Fibroblast of skin of scalp (primary cell): Measurements from ENCODE around the gene ANO6.

Source experiments
- DNase-seq: peaks from one replicate; pipeline ENCODE4 v3.0.0-alpha.2; 2013

The ANO6 gene

GRCh38 chr12:45281994-45282393, 66.1 kb downstream of the ANO6 start:
- no peak for DNase-seq

GRCh38 chr12:45282411-45282810, 66.5 kb downstream of the ANO6 start:
- DNase-seq, result no peak

DNA sequence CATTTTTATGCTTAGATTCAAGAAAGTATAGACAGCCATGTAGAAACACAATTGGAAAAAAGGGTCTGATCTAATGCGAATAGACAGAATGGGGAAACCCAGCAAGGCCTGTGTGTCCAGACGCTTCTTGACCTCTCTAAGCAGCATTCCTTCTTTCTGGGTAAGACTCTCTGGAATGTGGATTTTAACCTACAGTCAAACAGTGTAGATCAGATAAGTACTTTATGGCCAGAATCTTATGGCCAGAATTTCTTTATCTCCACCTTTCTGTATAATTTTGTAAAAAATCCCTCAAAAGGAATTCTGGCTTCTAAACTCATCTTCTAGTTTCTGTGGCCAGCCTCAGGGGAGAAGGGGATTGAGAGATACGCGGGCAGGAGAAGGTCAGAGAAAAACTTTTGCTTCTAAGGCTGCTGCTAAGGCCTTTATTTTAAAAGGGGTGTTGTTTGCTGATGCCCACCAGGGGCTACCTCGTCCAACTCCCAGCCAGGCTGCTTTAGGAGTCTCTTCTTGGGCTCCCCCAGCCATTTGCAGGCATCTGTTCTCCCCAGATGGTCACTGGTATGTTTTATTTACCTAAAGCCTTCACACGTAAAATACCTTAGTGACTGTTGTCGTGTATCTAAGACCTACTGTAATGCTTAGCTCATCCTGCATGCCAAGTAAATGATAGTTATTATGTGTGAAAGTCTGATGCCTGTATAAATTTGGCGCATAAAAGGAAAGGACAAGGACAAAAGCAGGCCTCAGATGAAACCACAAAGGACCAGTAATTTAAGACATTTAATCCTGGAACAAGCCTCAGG, 68.4 kb downstream of the ANO6 start:
- peak; percentile 66 for DNase-seq

GRCh38 chr12:45285717-45286116, 69.8 kb downstream of the ANO6 start:
- DNase-seq, result no peak

DNA sequence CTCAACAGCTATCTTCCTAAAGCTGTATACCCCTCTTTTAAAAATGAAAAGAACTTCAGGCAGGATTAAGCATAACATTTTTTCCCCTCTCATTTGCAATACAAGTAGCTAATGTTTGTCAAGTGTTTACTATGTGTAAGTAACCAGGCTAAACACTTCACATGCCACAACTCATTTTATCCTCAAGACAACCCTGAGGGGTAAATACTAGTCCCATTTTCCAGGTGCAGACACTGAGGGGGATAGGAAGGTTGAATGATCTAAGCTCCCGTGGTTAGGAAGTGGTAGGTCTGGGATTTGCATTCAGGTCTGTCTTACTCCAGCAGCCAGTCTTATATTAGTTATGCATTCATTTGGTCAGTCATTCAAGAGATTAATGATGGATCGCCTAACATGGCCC, 70.7 kb downstream of the ANO6 start:
- no peak for DNase-seq

DNA sequence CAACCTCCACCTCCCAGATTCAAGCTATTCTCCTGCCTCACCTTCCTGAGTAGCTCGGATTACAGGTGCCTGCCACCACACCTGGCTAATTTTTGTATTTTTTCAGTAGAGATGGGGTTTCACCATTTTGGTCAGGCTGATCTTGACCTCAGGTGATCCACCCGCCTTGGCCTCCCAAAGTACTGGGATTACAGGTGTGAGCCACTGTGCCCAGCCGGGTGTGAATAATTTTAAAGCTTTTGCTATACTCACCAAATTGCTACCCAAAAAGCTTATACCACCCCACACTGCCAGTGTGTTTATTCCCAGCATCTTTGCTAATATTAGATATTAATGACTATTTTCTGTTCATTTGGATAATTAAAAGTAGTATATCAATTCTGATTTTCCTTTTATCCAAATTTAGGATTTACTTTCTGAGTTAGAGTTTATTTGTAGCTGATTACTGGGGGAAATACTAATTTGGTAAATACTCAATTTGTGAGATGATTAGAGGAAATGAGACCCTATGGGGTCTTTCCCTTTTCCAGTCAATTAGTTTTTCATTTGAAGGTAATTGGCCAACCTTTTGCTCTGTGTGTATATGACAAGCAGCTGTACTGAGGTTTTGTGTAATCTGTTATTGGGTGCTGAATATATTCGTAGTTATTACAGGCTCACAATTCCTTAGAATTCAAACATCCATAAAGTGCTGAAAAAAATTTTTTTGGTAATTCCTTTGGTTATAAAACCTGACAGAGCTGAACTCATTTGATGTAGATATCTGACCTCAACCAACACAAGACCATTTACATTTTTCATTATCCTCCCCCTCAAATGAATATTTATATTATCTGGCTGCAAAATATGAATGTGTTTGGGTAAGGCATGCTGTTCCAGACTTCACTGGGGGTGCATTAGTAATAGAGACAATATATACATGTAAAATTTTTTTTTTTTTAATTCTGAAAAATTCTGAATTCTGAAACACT, 73.6 kb downstream of the ANO6 start:
- DNase-seq, result no peak

DNA sequence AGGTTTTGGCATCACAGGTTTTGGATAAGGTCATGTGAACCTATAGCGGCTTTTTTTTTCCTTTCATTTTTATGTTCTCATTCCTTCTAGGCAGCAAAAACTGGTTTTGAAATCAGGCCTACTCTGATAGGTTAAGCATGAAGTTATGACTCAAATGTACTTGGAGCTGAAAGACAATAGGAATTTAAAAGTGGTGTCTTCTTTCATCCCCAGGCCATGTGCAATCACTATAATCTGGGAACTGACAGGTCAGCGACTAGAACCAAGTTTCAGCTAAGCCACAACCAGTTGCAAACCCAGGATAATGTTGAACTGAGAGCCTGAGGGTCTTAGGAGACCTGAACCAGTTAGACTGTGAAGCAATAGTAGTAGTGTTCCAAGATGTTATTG, 74.3 kb downstream of the ANO6 start:
- DNase-seq, result peak; percentile 54

GRCh38 chr12:45291518-45291917, 75.6 kb downstream of the ANO6 start:
- DNase-seq, result no peak

DNA sequence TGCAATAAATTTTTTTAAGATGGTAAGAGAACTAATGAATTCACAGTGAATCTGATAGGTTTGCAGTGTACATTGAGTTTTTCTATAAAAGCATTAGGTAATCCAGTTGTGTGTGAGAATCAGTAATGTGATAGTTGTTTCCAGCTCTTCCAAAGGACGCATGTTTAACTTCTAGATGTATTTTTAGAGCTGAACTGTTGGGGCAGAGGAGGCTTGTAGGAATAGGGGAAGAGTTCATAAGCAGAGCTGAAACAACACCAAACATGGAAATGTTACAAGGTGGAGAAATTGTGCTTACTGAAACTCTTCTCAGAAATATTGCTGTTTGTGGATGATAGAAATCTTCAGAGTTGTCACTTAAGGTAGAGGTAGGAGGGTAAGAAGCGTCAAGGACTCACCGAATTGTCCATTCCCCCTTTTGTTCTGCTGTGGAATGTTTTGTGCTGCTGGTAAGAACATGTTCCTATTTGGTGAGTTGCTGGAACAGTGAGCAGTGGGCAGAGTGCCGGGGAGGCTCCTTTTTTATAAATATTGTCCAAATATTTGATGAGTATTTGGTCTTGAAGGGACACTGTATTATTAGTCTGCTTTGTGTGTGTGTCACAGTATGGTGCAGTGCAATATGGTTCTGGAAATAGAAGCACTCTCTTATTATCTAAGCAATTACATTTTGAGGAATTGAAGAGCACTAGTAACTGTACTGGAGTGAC, 76.7 kb downstream of the ANO6 start:
- DNase-seq, result no peak

- DNase-seq, result no peak
These were observed 79.0 kb downstream of the ANO6 start for GRCh38 chr12:45294906-45295305.

DNA sequence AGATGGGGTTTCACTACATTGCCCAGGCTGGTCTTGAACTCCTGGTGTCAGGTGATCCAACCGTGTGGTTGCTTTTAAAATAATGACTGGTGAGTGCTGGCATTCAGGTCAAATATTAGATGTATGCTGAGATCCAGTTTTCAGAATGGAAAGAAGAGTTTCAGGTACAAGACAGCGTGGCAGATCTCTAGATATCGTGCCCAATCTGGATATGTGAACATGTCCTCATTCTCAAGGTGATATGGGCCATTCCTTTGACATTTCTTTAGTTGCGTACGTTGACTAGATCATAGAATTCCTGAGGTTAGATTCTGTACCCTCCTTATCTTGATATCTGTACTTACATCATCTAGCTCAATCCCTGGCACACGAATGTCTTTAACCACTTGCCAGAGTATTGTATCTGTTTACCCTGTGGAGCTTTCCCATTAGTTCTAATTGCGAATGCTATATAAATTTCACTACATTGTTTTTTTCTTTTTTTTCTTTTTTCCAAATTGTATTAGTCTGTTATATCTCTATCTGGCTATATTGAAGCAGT, 80.2 kb downstream of the ANO6 start:
- no peak for DNase-seq

- no peak for DNase-seq
These were observed 82.2 kb downstream of the ANO6 start for GRCh38 chr12:45298047-45298446.

GRCh38 chr12:45298721-45299692, 83.1 kb downstream of the ANO6 start:
- DNase-seq, result peak; percentile 77

DNA sequence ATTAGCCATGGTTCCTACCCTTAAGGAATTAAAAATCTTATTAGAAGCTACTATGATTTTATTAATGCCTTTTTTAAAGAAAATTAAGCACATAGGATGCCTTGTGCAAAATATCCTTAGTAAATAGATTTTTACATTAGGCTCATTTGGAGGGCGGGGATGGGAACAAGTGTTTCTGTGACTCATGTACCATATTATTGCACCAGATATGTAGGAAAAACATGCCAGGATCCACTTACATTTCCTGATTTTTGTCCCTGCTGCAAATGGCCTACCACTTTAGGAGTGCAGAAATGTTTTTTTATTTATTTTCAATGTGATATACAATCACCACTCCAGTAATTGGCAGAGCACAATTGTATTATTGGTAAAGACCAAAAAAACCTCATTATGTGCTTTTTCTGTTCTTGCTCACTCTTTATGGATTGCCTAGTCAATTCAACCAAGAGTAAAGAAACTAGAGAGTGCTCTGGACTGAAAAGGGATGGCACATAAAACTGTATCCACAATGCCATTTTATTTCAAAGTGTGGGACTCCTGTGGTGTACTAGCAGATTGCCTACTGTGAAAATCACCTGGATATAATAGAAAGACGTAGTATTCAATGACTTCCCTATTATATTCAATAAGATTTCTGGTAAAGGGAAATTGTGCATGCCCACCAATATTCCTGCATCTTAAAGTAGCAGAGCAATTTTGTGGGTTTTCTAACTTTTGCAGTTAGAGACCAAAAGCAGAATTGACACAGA, 86.9 kb downstream of the ANO6 start:
- no peak for DNase-seq

DNA sequence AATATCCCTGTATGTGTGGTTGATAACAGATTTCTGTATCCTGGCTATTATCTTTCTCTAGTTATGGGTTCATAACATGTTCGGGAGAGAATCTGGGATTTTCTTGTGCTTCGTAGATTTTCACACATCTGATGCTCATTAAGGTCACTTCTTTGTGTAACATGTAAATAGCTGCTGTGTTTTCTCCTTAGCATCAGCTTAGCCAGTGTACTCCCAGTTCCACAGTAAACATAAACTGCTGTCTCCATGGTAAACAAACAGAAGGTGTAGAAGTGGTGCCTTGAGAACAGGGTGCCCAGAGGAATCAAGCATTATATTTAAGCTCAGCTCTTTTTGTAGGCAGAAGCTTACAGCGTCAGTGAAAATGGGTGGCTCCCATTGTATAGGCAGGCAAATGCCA, 88.0 kb downstream of the ANO6 start:
- no peak for DNase-seq

DNA sequence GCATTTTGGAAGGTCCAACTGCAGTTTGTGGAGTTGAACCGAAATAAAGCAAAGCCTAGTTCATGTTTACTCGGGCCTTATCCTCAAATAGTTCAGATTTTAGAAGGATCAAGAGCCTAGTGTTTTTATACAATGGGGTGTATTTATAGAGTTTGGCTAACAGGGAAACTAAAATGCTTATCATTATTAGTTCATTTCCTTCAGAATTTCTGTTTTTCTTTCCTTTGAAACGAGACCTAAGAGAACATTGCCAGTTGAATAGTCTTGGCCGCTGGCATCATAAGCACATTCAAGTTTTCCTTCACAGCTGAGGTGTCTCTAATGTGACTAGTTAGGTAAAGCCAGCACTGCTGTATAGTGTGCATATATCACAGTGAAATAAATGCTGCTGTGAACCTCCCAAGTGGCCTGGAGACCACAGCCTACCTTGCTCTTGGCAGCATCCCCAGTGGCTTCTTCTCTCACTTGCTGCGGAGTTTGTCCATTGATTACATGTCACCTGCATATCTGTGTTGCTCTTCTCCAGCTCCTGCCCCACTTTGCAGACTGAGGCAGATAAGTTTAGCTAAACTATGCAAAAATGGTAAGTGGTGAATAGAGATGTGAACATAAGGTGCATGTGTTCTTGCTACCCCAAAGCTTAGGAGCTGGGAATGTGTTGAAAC, 88.8 kb downstream of the ANO6 start:
- DNase-seq, result no peak

DNA sequence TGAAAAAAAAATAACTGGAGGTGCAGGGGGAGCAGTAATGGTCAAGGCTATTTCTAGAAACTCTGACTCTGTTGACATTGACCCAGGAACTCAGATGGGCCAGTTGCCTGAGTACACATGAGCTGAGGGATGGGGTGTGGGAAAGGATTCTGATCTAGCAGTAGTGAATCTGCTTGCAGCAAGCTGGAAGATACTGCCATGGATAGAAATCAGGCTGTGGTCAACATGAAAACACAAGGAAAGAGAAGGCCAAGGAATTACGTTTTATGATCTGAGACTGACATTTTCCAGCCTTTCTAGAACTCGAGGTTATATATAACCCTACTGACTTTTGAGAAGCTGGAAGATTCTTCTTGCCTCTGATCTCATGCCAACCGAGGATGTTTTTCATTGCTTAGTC, 90.0 kb downstream of the ANO6 start:
- DNase-seq, result no peak

DNA sequence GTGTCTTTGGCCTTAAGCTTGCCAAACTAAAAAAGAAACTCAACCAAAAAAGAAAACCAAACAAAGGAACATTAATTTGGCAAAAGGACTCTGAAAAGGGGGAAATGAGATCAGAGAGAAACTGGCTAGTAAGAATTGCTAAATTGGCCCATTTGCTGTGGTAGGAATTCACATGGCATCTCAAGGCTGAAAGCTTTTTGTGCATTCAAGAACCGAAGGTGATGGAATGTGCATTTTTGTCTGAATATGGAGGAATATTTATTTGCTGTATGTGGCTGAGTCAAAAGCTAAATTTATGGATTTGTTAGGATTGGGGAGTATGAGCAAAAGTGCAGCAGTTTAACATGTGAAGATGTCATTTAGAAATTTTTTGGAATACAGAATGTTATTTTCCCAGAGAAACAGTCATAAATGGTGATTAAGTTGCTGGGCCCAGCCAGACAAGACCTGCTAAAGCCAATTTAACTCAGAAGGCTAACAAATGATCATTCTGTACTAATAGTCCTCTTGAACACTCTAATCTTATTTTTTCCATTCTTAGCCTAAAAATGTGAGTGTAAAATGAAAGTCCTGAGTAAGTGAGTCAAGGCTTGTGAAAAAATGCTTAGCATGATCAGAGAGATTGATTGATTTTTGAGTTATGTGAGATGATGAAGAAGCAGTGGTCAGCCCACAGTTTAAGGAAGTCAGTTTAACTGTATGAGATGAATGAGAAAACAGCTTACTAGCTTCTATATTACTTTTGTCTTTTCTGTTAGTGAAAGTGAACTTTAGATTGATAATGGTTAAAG, 94.1 kb downstream of the ANO6 start:
- DNase-seq, result peak; percentile 69

DNA sequence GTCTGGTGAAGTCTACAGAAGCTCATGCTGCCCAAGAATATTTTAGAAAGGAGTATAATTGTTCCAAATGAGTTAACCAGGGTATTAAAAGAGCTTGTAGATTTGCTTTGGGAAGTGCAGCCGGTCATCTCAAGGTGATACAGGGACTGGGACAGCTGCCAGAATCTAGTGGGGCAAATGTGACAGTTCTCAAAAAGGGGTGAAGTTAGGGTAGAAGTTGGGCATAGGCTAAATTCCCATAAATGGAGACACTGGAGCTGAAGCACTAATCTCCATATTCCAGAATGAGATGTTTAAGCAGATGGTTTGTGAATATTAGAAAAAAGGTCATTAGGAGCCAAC, 94.7 kb downstream of the ANO6 start:
- no peak for DNase-seq
